SK-N-SH treated with all-trans-retinoic acid at 6 μM for 48 hours (cell line): ENCODE data around the gene PHLDA1.

Source experiments
- ATAC-seq: fragments of 200-7000 bp; cut with Tn5 transposase; 3 replicates; pipeline ENCODE4 v1.9.1; 2020; ENCODE audit warnings: mild to moderate bottlenecking, moderate library complexity
- ARNTL ChIP-seq: fragments of 450-650 bp; formaldehyde crosslinking; IDR thresholded peaks from 2 replicates; pipeline ENCODE4 v1.5.0; 2020; ENCODE audit warnings: low read depth, mild to moderate bottlenecking, moderate library complexity, borderline replicate concordance
- BACH2 ChIP-seq: fragments of 250-450 bp; sonication (Bioruptor Pico); IDR thresholded peaks from 2 replicates; pipeline ENCODE4 v1.9.0; 2021; ENCODE audit warnings: mild to moderate bottlenecking, borderline replicate concordance
- CSDC2 ChIP-seq: fragments of 250-450 bp; sonication (Bioruptor Pico); IDR thresholded peaks from 2 replicates; pipeline ENCODE4 v1.5.0; 2020; ENCODE audit warnings: mild to moderate bottlenecking, moderate library complexity
- CSRNP3 ChIP-seq: fragments of 250-450 bp; sonication (Bioruptor Pico); IDR thresholded peaks from 2 replicates; pipeline ENCODE4 v1.5.1; 2021; ENCODE audit warnings: mild to moderate bottlenecking, moderate library complexity
- ESRRG ChIP-seq: fragments of 250-450 bp; sonication (Bioruptor Pico); IDR thresholded peaks from 2 replicates; pipeline ENCODE4 v1.6.1; 2021; ENCODE audit warnings: mild to moderate bottlenecking
- GLIS3 ChIP-seq: fragments of 250-450 bp; sonication (Bioruptor Pico); IDR thresholded peaks from 2 replicates; pipeline ENCODE4 v1.5.0; 2020; ENCODE audit warnings: mild to moderate bottlenecking, moderate library complexity
- ISL1 ChIP-seq: fragments of 250-450 bp; sonication (Bioruptor Pico); IDR thresholded peaks from 2 replicates; pipeline ENCODE4 v2.1.2; 2022; ENCODE audit warnings: mild to moderate bottlenecking, moderate library complexity
- OSR1 ChIP-seq: fragments of 250-450 bp; sonication (Bioruptor Pico); IDR thresholded peaks from 2 replicates; pipeline ENCODE4 v1.8.0; 2022; ENCODE audit warnings: moderate library complexity, mild to moderate bottlenecking, inconsistent platforms
- PATZ1 ChIP-seq: fragments of 250-450 bp; sonication (Bioruptor Pico); IDR thresholded peaks from 2 replicates; pipeline ENCODE4 v1.8.0; 2020; ENCODE audit warnings: mild to moderate bottlenecking, moderate library complexity, borderline replicate concordance
- POU6F1 ChIP-seq: fragments of 250-450 bp; sonication (Bioruptor Pico); IDR thresholded peaks from 2 replicates; pipeline ENCODE4 v1.8.0; 2021; ENCODE audit warnings: low read depth, mild to moderate bottlenecking, moderate library complexity, borderline replicate concordance
- PPARA ChIP-seq: fragments of 250-450 bp; sonication (Bioruptor Pico); IDR thresholded peaks from 2 replicates; pipeline ENCODE4 v1.5.0; 2020; ENCODE audit warnings: mild to moderate bottlenecking, borderline replicate concordance
- RARB ChIP-seq: fragments of 250-450 bp; sonication (Bioruptor Pico); IDR thresholded peaks from 2 replicates; pipeline ENCODE4 v1.8.0; 2021; ENCODE audit warnings: mild to moderate bottlenecking, moderate library complexity
- SNAI2 ChIP-seq: fragments of 250-450 bp; sonication (Bioruptor Pico); IDR thresholded peaks from 2 replicates; pipeline ENCODE4 v1.5.0; 2020; ENCODE audit warnings: mild to moderate bottlenecking, moderate library complexity
- TCF4 ChIP-seq: fragments of 250-450 bp; sonication (Bioruptor Pico); IDR thresholded peaks from 2 replicates; pipeline ENCODE4 v1.8.0; 2021; ENCODE audit warnings: mild to moderate bottlenecking, moderate library complexity, borderline replicate concordance
- TOX ChIP-seq: fragments of 250-450 bp; sonication (Bioruptor Pico); IDR thresholded peaks from 2 replicates; pipeline ENCODE4 v1.8.0; 2021; ENCODE audit warnings: mild to moderate bottlenecking, moderate library complexity, borderline replicate concordance
- TSHZ2 ChIP-seq: fragments of 250-450 bp; sonication (Bioruptor Pico); IDR thresholded peaks from 2 replicates; pipeline ENCODE4 v1.5.0; 2020; ENCODE audit warnings: mild to moderate bottlenecking, moderate library complexity
- ZC3H10 ChIP-seq: fragments of 250-450 bp; sonication (Bioruptor Pico); IDR thresholded peaks from 2 replicates; pipeline ENCODE4 v1.5.1; 2021; ENCODE audit warnings: mild to moderate bottlenecking, moderate library complexity
- ZFP30 ChIP-seq: fragments of 450-650 bp; formaldehyde crosslinking; IDR thresholded peaks from 2 replicates; pipeline ENCODE4 v1.5.0; 2022; ENCODE audit warnings: mild to moderate bottlenecking, moderate library complexity
- ZNF565 ChIP-seq: fragments of 450-650 bp; formaldehyde crosslinking; conservative IDR thresholded peaks from 2 replicates; pipeline ENCODE4 v1.5.0; 2020; ENCODE audit warnings: low read depth, mild to moderate bottlenecking, moderate library complexity
- ZNF70 ChIP-seq: fragments of 450-650 bp; formaldehyde crosslinking; IDR thresholded peaks from 2 replicates; pipeline ENCODE4 v1.5.0; 2020; ENCODE audit warnings: mild to moderate bottlenecking, moderate library complexity
- ZNF8 ChIP-seq: fragments of 450-650 bp; formaldehyde crosslinking; IDR thresholded peaks from 2 replicates; pipeline ENCODE4 v1.5.0; 2020; ENCODE audit warnings: mild to moderate bottlenecking, moderate library complexity
- TF ChIP-seq, protein P1 (sequence below): fragments of 250-450 bp; sonication (Bioruptor Pico); IDR thresholded peaks from 2 replicates; pipeline ENCODE4 v1.5.1; 2020; ENCODE audit warnings: low read depth, mild to moderate bottlenecking, moderate library complexity

PHLDA1 gene

GRCh38 chr12:75982979-75983660 lies 48.5 kb downstream of the PHLDA1 start (continued):
- TF ChIP-seq PPARA (CRISPR knock-in tag) (no peak), ZFP30 (CRISPR knock-in tag) (no peak), RARB (CRISPR knock-in tag) (no peak)
- TF ChIP-seq, all 23 proteins: peak for 0

GRCh38 chr12:75982169-75982564 lies 49.4 kb downstream of the PHLDA1 start:
- TF ChIP-seq TOX (no peak), ZNF8 (CRISPR knock-in tag) (no peak), ZNF565 (CRISPR knock-in tag) (no peak), SNAI2 (no peak), OSR1 (no peak), RARB (CRISPR knock-in tag) (no peak), ZNF70 (CRISPR knock-in tag) (no peak), PPARA (CRISPR knock-in tag) (no peak), ZC3H10 (CRISPR knock-in tag) (no peak), BACH2 (CRISPR knock-in tag) (no peak), GLIS3 (no peak), TSHZ2 (CRISPR knock-in tag) (no peak), CSRNP3 (CRISPR knock-in tag) (no peak), ARNTL (CRISPR knock-in tag) (no peak), PATZ1 (CRISPR knock-in tag) (no peak), ISL1 (CRISPR knock-in tag) (no peak), CSDC2 (CRISPR knock-in tag) (no peak), POU6F1 (CRISPR knock-in tag) (no peak)
- TF ChIP-seq, protein P1, sequence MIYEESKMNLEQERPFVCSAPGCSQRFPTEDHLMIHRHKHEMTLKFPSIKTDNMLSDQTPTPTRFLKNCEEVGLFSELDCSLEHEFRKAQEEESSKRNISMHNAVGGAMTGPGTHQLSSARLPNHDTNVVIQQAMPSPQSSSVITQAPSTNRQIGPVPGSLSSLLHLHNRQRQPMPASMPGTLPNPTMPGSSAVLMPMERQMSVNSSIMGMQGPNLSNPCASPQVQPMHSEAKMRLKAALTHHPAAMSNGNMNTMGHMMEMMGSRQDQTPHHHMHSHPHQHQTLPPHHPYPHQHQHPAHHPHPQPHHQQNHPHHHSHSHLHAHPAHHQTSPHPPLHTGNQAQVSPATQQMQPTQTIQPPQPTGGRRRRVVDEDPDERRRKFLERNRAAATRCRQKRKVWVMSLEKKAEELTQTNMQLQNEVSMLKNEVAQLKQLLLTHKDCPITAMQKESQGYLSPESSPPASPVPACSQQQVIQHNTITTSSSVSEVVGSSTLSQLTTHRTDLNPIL (CRISPR knock-in tag) = no peak
- ATAC-seq = no peak

DNA sequence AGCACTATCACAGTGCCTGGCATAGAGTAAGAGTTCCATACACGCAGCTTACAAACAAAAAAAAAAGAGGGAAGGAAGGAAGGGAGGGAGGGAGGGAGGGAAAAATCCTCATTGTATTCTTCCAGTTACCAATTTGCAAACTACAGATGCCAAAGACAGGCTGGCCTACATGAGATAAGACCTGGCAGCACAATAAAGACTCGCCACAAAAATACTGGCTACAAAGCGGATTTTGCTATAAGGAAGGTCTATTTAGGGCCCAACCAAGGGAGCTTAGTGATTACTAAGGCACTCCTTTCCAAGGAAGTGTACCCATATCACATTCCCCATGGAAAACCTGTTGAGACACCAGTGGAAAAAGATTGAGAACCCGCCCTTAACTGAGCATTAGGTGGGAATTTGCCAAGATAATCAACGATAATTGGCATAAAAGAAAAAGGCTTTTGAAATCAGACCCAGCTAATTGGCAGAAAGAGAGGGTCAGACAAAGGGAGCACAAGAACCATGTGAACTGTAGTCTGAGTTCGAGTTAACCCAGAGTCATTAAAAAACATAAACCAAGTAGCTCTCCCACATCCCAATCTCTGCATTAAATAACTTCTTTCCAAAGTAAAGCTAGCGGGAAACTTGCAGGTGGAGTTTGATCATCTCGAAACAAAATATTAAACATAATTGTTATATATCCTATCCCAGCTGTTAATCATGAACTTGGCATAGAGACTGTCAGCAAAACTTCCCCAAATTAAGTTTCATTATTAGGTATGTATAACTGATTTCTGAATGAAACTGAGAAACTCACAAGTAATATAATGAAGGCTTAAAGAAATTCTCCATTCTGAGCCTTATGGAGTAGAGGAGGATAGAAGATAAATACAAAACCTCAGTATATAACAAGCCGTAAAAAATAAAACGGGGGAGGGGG lies 50.1 kb downstream of the PHLDA1 start:
- TF ChIP-seq ZNF70 (CRISPR knock-in tag) (no peak), TOX (no peak), TSHZ2 (CRISPR knock-in tag) (no peak), TCF4 (no peak), ESRRG (CRISPR knock-in tag) (no peak), ZNF565 (CRISPR knock-in tag) (no peak), CSRNP3 (CRISPR knock-in tag) (no peak)
- no peak for ATAC-seq
